T-helper 2 cell treated with Interferon-gamma antibody and Interleukin-4, amounts not matched to agents 5 μg/mL and 100 μg/mL, for 36 hours (primary cell): Measurements from ENCODE around the gene TTLL10.
"Not testable (repeated sequence)": the region's sequence is repeated elsewhere in the genome, so short reads cannot be mapped to it uniquely, and the experiment has no call there.

Experiments
- DNase-seq: peaks from one replicate; pipeline ENCODE4 v3.0.0; 2021; ENCODE audit warnings: low spot score
- H3K27ac Mint-ChIP-seq: one replicate; pipeline ENCODE4 v1.8.0; 2021; ENCODE audit warnings: mild to moderate bottlenecking, mixed read lengths
- H3K27me3 Mint-ChIP-seq: one replicate; pipeline ENCODE4 v1.8.0; 2021; ENCODE audit warnings: low read depth, mixed read lengths
- H3K36me3 Mint-ChIP-seq: one replicate; pipeline ENCODE4 v1.8.0; 2021; ENCODE audit warnings: low read depth, mixed read lengths
- H3K4me1 Mint-ChIP-seq: one replicate; pipeline ENCODE4 v1.8.0; 2021; ENCODE audit warnings: low read depth, mixed read lengths
- H3K4me3 Mint-ChIP-seq: one replicate; pipeline ENCODE4 v1.8.0; 2022; ENCODE audit warnings: mild to moderate bottlenecking, moderate library complexity, mixed read lengths
- H3K9me3 Mint-ChIP-seq: one replicate; pipeline ENCODE4 v1.8.0; 2021; ENCODE audit warnings: mixed read lengths

TTLL10 gene

GRCh38 chr1:1167841-1168450, 5.7 kb upstream of the TTLL10 start:
- Mint-ChIP-seq H3K36me3 (no peaks in the 10 kb centered on the region), H3K4me3 (no peak overlapping the region), H3K27ac (no peak overlapping the region), H3K9me3 (no peaks in the 10 kb centered on the region), H3K4me1 (peaks cover 4% of the 10 kb centered on the region), H3K27me3 (peaks cover 10% of the 10 kb centered on the region)
- DNase-seq, result no peak

- Mint-ChIP-seq H3K27ac (no peak overlapping the region), H3K27me3 (peaks cover 10% of the 10 kb centered on the region), H3K4me1 (peaks cover 4% of the 10 kb centered on the region), H3K9me3 (no peaks in the 10 kb centered on the region), H3K36me3 (no peaks in the 10 kb centered on the region), H3K4me3 (no peak overlapping the region)
- DNase-seq, result no peak
Observed at GRCh38 chr1:1168451-1169411, 4.9 kb upstream of the TTLL10 start.

GRCh38 chr1:1169429-1170214, 4.1 kb upstream of the TTLL10 start:
- Mint-ChIP-seq H3K27ac (no peak overlapping the region), H3K4me3 (no peak overlapping the region), H3K27me3 (peaks cover 11% of the 10 kb centered on the region), H3K9me3 (no peaks in the 10 kb centered on the region), H3K4me1 (peaks cover 4% of the 10 kb centered on the region), H3K36me3 (no peaks in the 10 kb centered on the region)
- DNase-seq, result no peak

GRCh38 chr1:1170215-1171091, 3.2 kb upstream of the TTLL10 start:
- Mint-ChIP-seq H3K27ac (no peak overlapping the region), H3K27me3 (peaks cover 11% of the 10 kb centered on the region), H3K36me3 (no peaks in the 10 kb centered on the region), H3K4me3 (no peak overlapping the region), H3K9me3 (no peaks in the 10 kb centered on the region), H3K4me1 (peaks cover 4% of the 10 kb centered on the region)
- no peak for DNase-seq

GRCh38 chr1:1171161-1171545, 2.5 kb upstream of the TTLL10 start:
- H3K9me3 Mint-ChIP-seq, result no peaks in the 10 kb centered on the region
- no peak overlapping the region for H3K27ac Mint-ChIP-seq
- no peaks in the 10 kb centered on the region for H3K36me3 Mint-ChIP-seq
- no peak overlapping the region for H3K4me3 Mint-ChIP-seq
- H3K4me1 Mint-ChIP-seq, result peaks cover 4% of the 10 kb centered on the region
- peaks cover 11% of the 10 kb centered on the region for H3K27me3 Mint-ChIP-seq
- no peak for DNase-seq

GRCh38 chr1:1171546-1172340, 1.9 kb upstream of the TTLL10 start:
- Mint-ChIP-seq H3K4me3 (no peak overlapping the region), H3K36me3 (no peaks in the 10 kb centered on the region), H3K27me3 (peaks cover 12% of the 10 kb centered on the region), H3K4me1 (peaks cover 4% of the 10 kb centered on the region), H3K27ac (peak overlapping the region; percentile 55), H3K9me3 (no peaks in the 10 kb centered on the region)
- DNase-seq, result no peak

- no peaks in the 10 kb centered on the region for H3K36me3 Mint-ChIP-seq
- H3K9me3 Mint-ChIP-seq, result no peaks in the 10 kb centered on the region
- peaks cover 16% of the 10 kb centered on the region for H3K27me3 Mint-ChIP-seq
- H3K27ac Mint-ChIP-seq, result no peak overlapping the region
- H3K4me3 Mint-ChIP-seq, result no peak overlapping the region
- H3K4me1 Mint-ChIP-seq, result peaks cover 4% of the 10 kb centered on the region
- no peak for DNase-seq
Observed at GRCh38 chr1:1173061-1173792, 453 bp upstream of the TTLL10 start.

GRCh38 chr1:1175221-1176062, 1.8 kb downstream of the TTLL10 start:
- H3K27me3 Mint-ChIP-seq, result peaks cover 13% of the 10 kb centered on the region

GRCh38 chr1:1176063-1176761, 2.5 kb downstream of the TTLL10 start:
- DNase-seq, H3K27ac Mint-ChIP-seq, H3K4me1 Mint-ChIP-seq, H3K36me3 Mint-ChIP-seq, H3K9me3 Mint-ChIP-seq, H3K4me3 Mint-ChIP-seq: not testable (repeated sequence)
- H3K27me3 Mint-ChIP-seq, result peaks cover 13% of the 10 kb centered on the region

More at GRCh38 chr1:1175221-1176062, 1.8 kb downstream of the TTLL10 start:
- no peaks in the 10 kb centered on the region for H3K4me1 Mint-ChIP-seq
- H3K9me3 Mint-ChIP-seq, result no peaks in the 10 kb centered on the region
- H3K4me3 Mint-ChIP-seq, result no peak overlapping the region
- no peak overlapping the region for H3K27ac Mint-ChIP-seq
- DNase-seq, result no peak
- no peaks in the 10 kb centered on the region for H3K36me3 Mint-ChIP-seq

- DNase-seq, result no peak
- no peaks in the 10 kb centered on the region for H3K9me3 Mint-ChIP-seq
- peaks cover 12% of the 10 kb centered on the region for H3K27me3 Mint-ChIP-seq
- no peak overlapping the region for H3K4me3 Mint-ChIP-seq
- peak overlapping the region; percentile 21 for H3K27ac Mint-ChIP-seq
- no peaks in the 10 kb centered on the region for H3K4me1 Mint-ChIP-seq
- H3K36me3 Mint-ChIP-seq, result no peaks in the 10 kb centered on the region
Observed at GRCh38 chr1:1176931-1177330, 3.3 kb downstream of the TTLL10 start.

GRCh38 chr1:1177452-1178206, 3.9 kb downstream of the TTLL10 start:
- Mint-ChIP-seq H3K4me1 (no peaks in the 10 kb centered on the region), H3K27me3 (peaks cover 7% of the 10 kb centered on the region), H3K9me3 (no peaks in the 10 kb centered on the region), H3K27ac (no peak overlapping the region), H3K36me3 (no peaks in the 10 kb centered on the region), H3K4me3 (no peak overlapping the region)
- no peak for DNase-seq
